Caco-2 (cell line): Measurements from ENCODE around the gene PEX14. TPM values are rescaled to one million over a fixed set of nuclear protein-coding genes. Genes with fewer than 3 reads are reported as not detected.

Experiments used
- BruUV-seq: library from RNA; stranded (reverse); fragments of 400-500 nt; replicated peaks from 2 replicates; lab custom pipeline; 2021; lab: Mats Ljungman, UMichigan
- CTCF ChIA-PET: fragments of 300-600 bp; sonication (Branson Sonifier 250); formaldehyde crosslinking; loops from one replicate; lab custom pipeline; 2022; ENCODE audit warnings: antibody characterized with exemption; lab: Charles Lee
- POLR2A ChIA-PET: fragments of 300-600 bp; sonication (Branson Sonifier 250); formaldehyde crosslinking; loops from one replicate; lab custom pipeline; 2022; ENCODE audit warnings: antibody characterized with exemption; lab: Charles Lee
- DNase-seq, 2 experiments: peaks; one replicate each; pipeline versions ENCODE4 v3.0.0 to v3.0.0-alpha.2; 2020 to 2022
- H3K27me3 ChIP-seq: replicated peaks from 2 replicates; pipeline ENCODE4 v1.6.0; 2011; ENCODE audit warnings: low read length; ENCODE audit not compliant: control insufficient read depth, insufficient read depth
- H3K36me3 ChIP-seq: 2 replicates; pipeline ENCODE4 v1.5.1; 2011; ENCODE audit warnings: low read length; ENCODE audit not compliant: control insufficient read depth, insufficient read depth
- H3K4me1 ChIP-seq: fragments of 250-450 bp; sonication (Bioruptor Pico); 2 replicates; pipeline ENCODE4 v1.5.1; 2020; ENCODE audit warnings: mild to moderate bottlenecking
- H3K4me3 ChIP-seq: 2 replicates; pipeline ENCODE4 v1.5.1; 2011; ENCODE audit warnings: low read depth, mild to moderate bottlenecking, control low read depth, low read length
- H3K9me3 ChIP-seq: fragments of 250-450 bp; sonication (Bioruptor Pico); 2 replicates; pipeline ENCODE4 v1.5.1; 2020; ENCODE audit warnings: mild to moderate bottlenecking, moderate library complexity
- H3K27ac Mint-ChIP-seq: one replicate; pipeline ENCODE4 v1.8.0; 2022; ENCODE audit warnings: mixed read lengths; ENCODE audit not compliant: unreplicated experiment
- H3K27me3 Mint-ChIP-seq: one replicate; pipeline ENCODE4 v1.8.0; 2022; ENCODE audit warnings: mixed read lengths; ENCODE audit not compliant: insufficient read depth, unreplicated experiment
- H3K36me3 Mint-ChIP-seq: one replicate; pipeline ENCODE4 v1.8.0; 2022; ENCODE audit warnings: mild to moderate bottlenecking, mixed read lengths; ENCODE audit not compliant: insufficient read depth, unreplicated experiment
- H3K4me1 Mint-ChIP-seq: one replicate; pipeline ENCODE4 v1.8.0; 2022; ENCODE audit warnings: low read depth, mixed read lengths; ENCODE audit not compliant: unreplicated experiment
- H3K4me3 Mint-ChIP-seq: one replicate; pipeline ENCODE4 v1.8.0; 2022; ENCODE audit warnings: mild to moderate bottlenecking, moderate library complexity, mixed read lengths; ENCODE audit not compliant: unreplicated experiment
- H3K9me3 Mint-ChIP-seq: one replicate; pipeline ENCODE4 v1.8.0; 2022; ENCODE audit warnings: mixed read lengths; ENCODE audit not compliant: unreplicated experiment
- intact Hi-C: fragments of 100-400 bp; cut with micrococcal nuclease; formaldehyde crosslinking; loops from one replicate; pipeline ENCODE4 v1.10.0; 2022; ENCODE audit not compliant: unreplicated experiment
- total RNA-seq: library from RNA; stranded (reverse); gene quantifications from 2 replicates; pipeline ENCODE4 v1.2.3, GENCODE V29; 2022
- TF ChIP-seq, protein P1 (sequence below), 2 experiments: fragments of 200-600 bp in 1 of 2; IDR thresholded peaks; 1 replicate in 1 of 2; 2 replicates in 1 of 2; pipeline versions ENCODE4 v1.5.1 to v1.8.0; 2011 to 2022; ENCODE audit warnings: antibody characterized with exemption in 1 of 2, control low read depth in 1 of 2, inconsistent platforms in 1 of 2, low read depth in 1 of 2, low read length in 1 of 2, mild to moderate bottlenecking in 1 of 2, moderate library complexity in 1 of 2; ENCODE audit not compliant: insufficient read depth in 1 of 2, severe bottlenecking in 1 of 2, unreplicated experiment in 1 of 2

Gene PEX14
- total RNA-seq, 1 experiment from 2014 or later = 22.2 TPM

- H3K9me3 ChIP-seq = no peaks in the 10 kb centered on the region
- peaks cover 18% of the 10 kb centered on the region; the same call in 1 of the 2 replicates for H3K4me1 ChIP-seq
- H3K36me3 ChIP-seq = no peaks in the 10 kb centered on the region
- H3K27me3 ChIP-seq = no peaks in the 10 kb centered on the region
- Mint-ChIP-seq H3K36me3 (peaks cover 2% of the 10 kb centered on the region), H3K27me3 (no peaks in the 10 kb centered on the region), H3K27ac (no peak overlapping the region), H3K9me3 (no peaks in the 10 kb centered on the region), H3K4me1 (peaks cover 9% of the 10 kb centered on the region), H3K4me3 (no peak overlapping the region)
- intact Hi-C loops = no loop called here
- ChIA-PET CTCF (interaction anchor here (0.7 kb wide), 1 partner anchor 12 kb away, joined by 3 read pairs; no protein-coding TSS in a partner anchor), POLR2A (no interaction called here)
- H3K4me3 ChIP-seq = no peak overlapping the region
- TF ChIP-seq, protein P1, sequence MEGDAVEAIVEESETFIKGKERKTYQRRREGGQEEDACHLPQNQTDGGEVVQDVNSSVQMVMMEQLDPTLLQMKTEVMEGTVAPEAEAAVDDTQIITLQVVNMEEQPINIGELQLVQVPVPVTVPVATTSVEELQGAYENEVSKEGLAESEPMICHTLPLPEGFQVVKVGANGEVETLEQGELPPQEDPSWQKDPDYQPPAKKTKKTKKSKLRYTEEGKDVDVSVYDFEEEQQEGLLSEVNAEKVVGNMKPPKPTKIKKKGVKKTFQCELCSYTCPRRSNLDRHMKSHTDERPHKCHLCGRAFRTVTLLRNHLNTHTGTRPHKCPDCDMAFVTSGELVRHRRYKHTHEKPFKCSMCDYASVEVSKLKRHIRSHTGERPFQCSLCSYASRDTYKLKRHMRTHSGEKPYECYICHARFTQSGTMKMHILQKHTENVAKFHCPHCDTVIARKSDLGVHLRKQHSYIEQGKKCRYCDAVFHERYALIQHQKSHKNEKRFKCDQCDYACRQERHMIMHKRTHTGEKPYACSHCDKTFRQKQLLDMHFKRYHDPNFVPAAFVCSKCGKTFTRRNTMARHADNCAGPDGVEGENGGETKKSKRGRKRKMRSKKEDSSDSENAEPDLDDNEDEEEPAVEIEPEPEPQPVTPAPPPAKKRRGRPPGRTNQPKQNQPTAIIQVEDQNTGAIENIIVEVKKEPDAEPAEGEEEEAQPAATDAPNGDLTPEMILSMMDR (IDR thresholded peaks at IDR 0.05; ENCODE audit: insufficient read depth in 1 of 2, low read depth in 1 of 2, low read length in 1 of 2, severe bottlenecking in 1 of 2, unreplicated experiment in 1 of 2) = no peak
- BruUV-seq = no TSS peak
- DNase-seq = peak in 1 of 2 experiments; percentile 12
Observed at GRCh38 chr1:10549904-10550664, 75.3 kb downstream of the PEX14 start.

- Mint-ChIP-seq H3K27me3 (no peaks in the 10 kb centered on the region), H3K36me3 (peaks cover 5% of the 10 kb centered on the region), H3K4me1 (peaks cover 18% of the 10 kb centered on the region), H3K27ac (peak overlapping the region; percentile 9), H3K9me3 (no peaks in the 10 kb centered on the region), H3K4me3 (no peak overlapping the region)
- no peak for DNase-seq
- Histone ChIP-seq H3K36me3 (no peaks in the 10 kb centered on the region), H3K9me3 (no peaks in the 10 kb centered on the region), H3K27me3 (no peaks in the 10 kb centered on the region), H3K4me3 (no peak overlapping the region), H3K4me1 (peaks cover 27% of the 10 kb centered on the region; the same call in 1 of the 2 replicates)
- TF ChIP-seq, protein P1 (IDR thresholded peaks at IDR 0.05; ENCODE audit: insufficient read depth in 1 of 2, low read depth in 1 of 2, low read length in 1 of 2, severe bottlenecking in 1 of 2, unreplicated experiment in 1 of 2) = no peak
- CTCF ChIA-PET = no interaction called here
- POLR2A ChIA-PET = interaction anchor here (0.6 kb wide), 1 partner anchor 74 kb away, joined by 3 read pairs; no protein-coding TSS in a partner anchor
- intact Hi-C loops = no loop called here
- BruUV-seq = no TSS peak
Observed at GRCh38 chr1:10553118-10553517, 78.4 kb downstream of the PEX14 start.

DNA sequence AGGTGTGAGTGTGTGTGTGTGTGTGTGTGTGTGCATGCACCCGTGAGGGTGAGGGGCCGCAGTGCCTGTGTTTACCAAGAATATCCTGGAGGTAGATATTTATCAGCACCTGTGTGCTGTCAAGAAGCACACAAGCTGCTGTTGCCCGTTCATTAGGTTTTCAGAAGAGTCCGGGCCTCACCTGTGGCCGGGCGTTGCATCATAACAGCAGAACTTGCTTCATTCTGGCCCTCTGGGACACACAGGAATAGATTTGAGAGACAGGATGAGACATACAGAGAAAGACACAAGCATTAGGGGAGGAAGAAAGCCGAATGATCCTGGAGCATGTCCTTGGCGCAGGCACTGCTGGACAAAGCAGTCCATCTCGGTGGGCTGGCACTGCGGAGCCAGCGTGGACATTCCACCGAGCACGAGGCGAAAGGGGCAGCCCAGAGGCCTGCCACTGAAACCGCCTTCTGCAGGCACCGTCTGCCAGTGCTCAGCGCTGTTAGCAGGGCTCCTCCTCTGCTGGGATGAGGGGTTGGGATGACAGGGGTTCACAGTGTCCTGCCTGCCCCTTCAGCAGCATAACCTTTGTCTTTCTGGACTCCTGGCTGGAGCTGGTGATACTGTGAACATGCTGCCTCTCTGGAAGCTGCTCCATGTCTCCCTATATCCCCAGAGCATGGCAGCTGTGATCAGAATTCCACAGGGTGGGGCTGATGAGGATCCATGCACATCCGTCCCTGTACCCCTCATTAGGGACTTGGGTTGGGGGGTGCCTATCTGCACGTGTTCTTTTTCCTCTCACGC is 81.1 kb downstream of the PEX14 start:
- peaks cover 15% of the 10 kb centered on the region; the same call in 1 of the 2 replicates for H3K4me1 ChIP-seq
- TF ChIP-seq, protein P1 (IDR thresholded peaks at IDR 0.05; ENCODE audit: insufficient read depth in 1 of 2, low read depth in 1 of 2, low read length in 1 of 2, severe bottlenecking in 1 of 2, unreplicated experiment in 1 of 2) = no peak
- CTCF ChIA-PET = interaction anchor here (0.6 kb wide), 1 partner anchor 340 kb away, joined by 3 read pairs; no protein-coding TSS in a partner anchor
- H3K4me3 Mint-ChIP-seq = no peak overlapping the region
- peak; percentile 67 to 74 for DNase-seq
- H3K36me3 ChIP-seq = no peaks in the 10 kb centered on the region
- intact Hi-C loops = no loop called here
- peak overlapping the region; percentile 84 for H3K27ac Mint-ChIP-seq
- peaks cover 6% of the 10 kb centered on the region for H3K36me3 Mint-ChIP-seq
- H3K9me3 ChIP-seq = no peaks in the 10 kb centered on the region
- no peak overlapping the region for H3K4me3 ChIP-seq
- H3K4me1 Mint-ChIP-seq = peaks cover 11% of the 10 kb centered on the region
- H3K27me3 Mint-ChIP-seq = no peaks in the 10 kb centered on the region
- no peaks in the 10 kb centered on the region for H3K27me3 ChIP-seq
- no peaks in the 10 kb centered on the region for H3K9me3 Mint-ChIP-seq
- BruUV-seq = no TSS peak
- POLR2A ChIA-PET = interaction anchor here (1.0 kb wide), 1 partner anchor 48 kb away, joined by 5 read pairs; no protein-coding TSS in a partner anchor
